ENCODE data around the gene CXCR5.

Gene CXCR5

GRCh38 chr11:118912742-118913410 lies 29.2 kb downstream of the CXCR5 start:
- no peak for DNase-seq (ENCODE audit: low read depth)

- DNase-seq (ENCODE audit: low read depth), result no peak
Measured at GRCh38 chr11:118913411-118914125, 29.9 kb downstream of the CXCR5 start.

GRCh38 chr11:118914178-118914918 lies 30.7 kb downstream of the CXCR5 start:
- no peak for DNase-seq (ENCODE audit: low read depth)

GRCh38 chr11:118914987-118915386 lies 31.3 kb downstream of the CXCR5 start:
- DNase-seq (ENCODE audit: low read depth), result no peak

GRCh38 chr11:118915396-118915795 lies 31.7 kb downstream of the CXCR5 start:
- DNase-seq (ENCODE audit: low read depth), result no peak

GRCh38 chr11:118915941-118916841 lies 32.5 kb downstream of the CXCR5 start:
- no peak for DNase-seq (ENCODE audit: low read depth)

GRCh38 chr11:118916842-118917388 lies 33.2 kb downstream of the CXCR5 start:
- no peak for DNase-seq (ENCODE audit: low read depth)

- DNase-seq (ENCODE audit: low read depth), result no peak
Measured at GRCh38 chr11:118917481-118918127, 33.9 kb downstream of the CXCR5 start.

- no peak for DNase-seq (ENCODE audit: low read depth)
Measured at GRCh38 chr11:118918128-118918685, 34.5 kb downstream of the CXCR5 start.

- no peak for DNase-seq (ENCODE audit: low read depth)
Measured at GRCh38 chr11:118918686-118919280, 35.1 kb downstream of the CXCR5 start.

- DNase-seq (ENCODE audit: low read depth), result no peak
Measured at GRCh38 chr11:118921121-118921928, 37.6 kb downstream of the CXCR5 start.

GRCh38 chr11:118921929-118922744 lies 38.4 kb downstream of the CXCR5 start:
- DNase-seq (ENCODE audit: low read depth), result no peak

- DNase-seq (ENCODE audit: low read depth), result no peak
Measured at GRCh38 chr11:118922745-118923627, 39.3 kb downstream of the CXCR5 start.

GRCh38 chr11:118923721-118924587 lies 40.3 kb downstream of the CXCR5 start:
- DNase-seq (ENCODE audit: low read depth), result no peak

- no peak for DNase-seq (ENCODE audit: low read depth)
Measured at GRCh38 chr11:118924591-118925585, 41.2 kb downstream of the CXCR5 start.

Measured in non-pigmented ciliary epithelial cell (primary cell).